T follicular helper cell (primary cell): ENCODE measurements around the gene GSPT2.
A peak's percentile ranks its signal among the peaks of the same experiment; 100 is the strongest.
"Not testable (repeated sequence)": the region's sequence is repeated elsewhere in the genome, so short reads cannot be mapped to it uniquely, and the experiment has no call there.

ENCODE experiments used
- DNase-seq: peaks from one replicate; pipeline ENCODE4 v3.0.0-alpha.2; 2020; ENCODE audit warnings: low read depth
- total RNA-seq, 2 experiments: gene quantifications; one replicate each; lab custom pipeline; 2026; lab: John Stamatoyannopoulos, UW

Gene GSPT2
- total RNA-seq, result 14.5 to 14.7 reads per million in 2 experiments

- peak; percentile 8 for DNase-seq
Observed at GRCh38 chrX:51743179-51743957, at the start of gene GSPT2. Gene GSPT2, plus strand, starts transcription at chrX:51743442. Its CDS starts 185 bp downstream, at chrX:51743627.

GRCh38 chrX:51694254-51694653 is 49.0 kb upstream of the GSPT2 start:
- no peak for DNase-seq

GRCh38 chrX:51697397-51697796 is 45.8 kb upstream of the GSPT2 start:
- no peak for DNase-seq

- DNase-seq, result not testable (repeated sequence)
Observed at GRCh38 chrX:51710277-51711164, 32.7 kb upstream of the GSPT2 start, which contains the start of gene CENPVL1. Gene CENPVL1, plus strand, starts transcription at chrX:51710512. Its CDS starts 0 bp downstream, at chrX:51710512.

GRCh38 chrX:51712943-51713647 is 30.1 kb upstream of the GSPT2 start:
- not testable (repeated sequence) for DNase-seq

GRCh38 chrX:51728202-51728601 is 15.0 kb upstream of the GSPT2 start:
- no peak for DNase-seq

- no peak for DNase-seq
Observed at GRCh38 chrX:51737091-51737490, 6.2 kb upstream of the GSPT2 start.

GRCh38 chrX:51742586-51742985 is 656 bp upstream of the GSPT2 start:
- DNase-seq, result no peak

- DNase-seq, result no peak
Observed at GRCh38 chrX:51747671-51748070, 4.4 kb downstream of the GSPT2 start.

- DNase-seq, result no peak
Observed at GRCh38 chrX:51759055-51759839, 16.0 kb downstream of the GSPT2 start.

GRCh38 chrX:51760657-51761056 is 17.4 kb downstream of the GSPT2 start:
- no peak for DNase-seq

GRCh38 chrX:51766546-51766945 is 23.3 kb downstream of the GSPT2 start:
- no peak for DNase-seq

- no peak for DNase-seq
Observed at GRCh38 chrX:51776851-51777250, 33.6 kb downstream of the GSPT2 start.

GRCh38 chrX:51779306-51779705 is 36.1 kb downstream of the GSPT2 start:
- DNase-seq, result no peak

- DNase-seq, result no peak
Observed at GRCh38 chrX:51795136-51795535, 51.9 kb downstream of the GSPT2 start.
